ENCODE data around the gene SNCA.

The SNCA gene

DNA sequence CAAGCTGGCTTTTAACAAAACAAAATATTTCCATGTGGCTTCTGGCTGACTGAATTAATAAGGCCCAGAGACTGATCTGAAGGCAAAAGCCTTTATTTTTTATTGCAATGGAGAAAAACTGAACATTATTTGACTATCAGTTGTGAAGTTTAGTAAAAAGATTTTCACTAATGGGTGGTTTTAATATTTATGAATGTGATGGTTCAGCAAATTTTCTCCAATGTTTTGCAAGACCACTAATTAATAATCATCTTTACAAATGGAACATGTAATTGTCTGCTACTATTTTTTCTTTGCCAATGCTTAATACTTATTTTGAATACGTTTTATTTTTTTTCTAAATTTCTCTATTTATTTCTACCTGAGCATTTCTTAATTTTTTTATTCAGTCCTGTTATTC is 90.6 kb downstream of the SNCA start:
- Mint-ChIP-seq H3K4me1 (no peaks in the 10 kb centered on the region), H3K36me3 (no peaks in the 10 kb centered on the region), H3K9me3 (no peaks in the 10 kb centered on the region), H3K27ac (no peak overlapping the region), H3K27me3 (peaks cover 3% of the 10 kb centered on the region), H3K4me3 (no peak overlapping the region)

- Mint-ChIP-seq H3K4me3 (no peak overlapping the region), H3K27ac (no peak overlapping the region), H3K4me1 (no peaks in the 10 kb centered on the region)
These were observed 91.3 kb downstream of the SNCA start for GRCh38 chr4:89745708-89746107.

DNA sequence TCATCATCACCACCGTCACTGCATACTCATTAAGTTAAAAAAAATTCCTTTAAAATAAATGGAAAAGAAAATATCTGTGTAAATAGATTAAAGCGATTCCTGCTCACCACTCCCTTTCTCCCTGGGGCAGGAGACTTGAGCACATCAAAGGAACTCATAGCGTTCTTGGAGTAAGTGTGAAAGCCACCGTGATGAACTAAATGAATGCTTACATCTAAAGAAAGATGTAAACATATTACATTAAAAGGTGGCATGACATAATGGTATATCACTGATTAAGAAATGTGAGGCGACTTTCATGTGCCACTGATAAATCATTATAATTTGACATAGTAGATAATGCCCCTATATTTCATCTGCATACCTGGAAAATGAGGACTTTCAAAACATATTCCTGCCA is 92.0 kb downstream of the SNCA start:
- no peaks in the 10 kb centered on the region for H3K9me3 Mint-ChIP-seq
- H3K27me3 Mint-ChIP-seq = peaks cover 3% of the 10 kb centered on the region
- H3K36me3 Mint-ChIP-seq = no peaks in the 10 kb centered on the region
- no peaks in the 10 kb centered on the region for H3K4me1 Mint-ChIP-seq
- H3K27ac Mint-ChIP-seq = no peak overlapping the region
- no peak overlapping the region for H3K4me3 Mint-ChIP-seq

More at GRCh38 chr4:89745708-89746107, 91.3 kb downstream of the SNCA start:
- H3K9me3 Mint-ChIP-seq = no peaks in the 10 kb centered on the region
- H3K36me3 Mint-ChIP-seq = no peaks in the 10 kb centered on the region
- H3K27me3 Mint-ChIP-seq = peaks cover 3% of the 10 kb centered on the region

DNA sequence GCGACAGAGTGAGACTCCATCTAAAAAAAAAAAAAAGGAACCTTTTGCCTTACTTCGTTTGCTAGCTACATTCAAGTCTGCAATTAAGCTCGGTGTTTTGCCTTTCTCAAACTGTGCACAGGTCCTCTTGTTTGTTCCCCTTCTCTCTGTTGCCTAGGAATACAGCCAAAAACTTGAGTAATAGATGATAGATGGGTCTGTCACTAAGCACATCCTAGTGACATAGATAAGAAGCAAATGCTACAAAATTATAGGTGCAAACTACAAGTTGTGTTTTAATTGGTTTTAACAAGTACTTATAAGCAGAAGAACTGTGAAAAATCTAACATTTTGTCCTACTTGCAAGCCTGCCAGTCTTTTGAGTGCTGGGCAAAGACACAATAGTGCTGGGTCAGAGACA is 95.2 kb downstream of the SNCA start:
- peaks cover 6% of the 10 kb centered on the region for H3K27me3 Mint-ChIP-seq
- no peaks in the 10 kb centered on the region for H3K36me3 Mint-ChIP-seq
- H3K9me3 Mint-ChIP-seq = peaks cover 5% of the 10 kb centered on the region
- H3K27ac Mint-ChIP-seq = no peak overlapping the region
- no peak overlapping the region for H3K4me3 Mint-ChIP-seq
- no peaks in the 10 kb centered on the region for H3K4me1 Mint-ChIP-seq

DNA sequence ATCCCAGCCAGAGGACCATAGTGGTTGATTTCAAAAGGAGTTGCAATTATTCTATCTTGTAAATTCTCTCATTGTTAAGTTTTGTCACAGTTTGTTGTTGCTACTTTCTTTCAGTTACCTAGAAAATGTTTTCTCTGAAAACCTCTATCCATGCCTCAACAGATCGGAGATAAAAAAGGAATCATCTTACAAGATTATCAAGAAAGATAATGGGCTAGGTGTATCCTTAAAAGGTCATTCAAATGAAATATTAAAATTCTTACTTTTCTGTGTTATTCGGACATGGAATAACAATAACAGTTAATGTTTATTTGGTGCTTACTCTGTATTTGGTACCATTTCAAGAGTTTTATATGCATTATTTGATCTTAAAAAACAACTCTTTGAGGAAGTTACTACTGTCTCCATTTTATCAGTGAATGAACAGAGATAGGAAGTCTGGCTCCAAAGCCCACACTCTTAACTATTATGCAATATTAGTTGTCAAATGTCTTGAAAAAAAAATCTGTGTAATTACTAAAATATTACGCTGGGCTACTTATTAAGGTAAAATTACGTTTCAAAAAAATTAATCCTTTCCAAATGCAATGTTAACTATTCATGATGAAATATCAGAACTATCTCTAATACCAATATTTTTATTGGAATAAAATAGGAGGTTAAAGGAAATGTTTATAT is 97.5 kb downstream of the SNCA start:
- Mint-ChIP-seq H3K27me3 (peaks cover 4% of the 10 kb centered on the region), H3K4me1 (no peaks in the 10 kb centered on the region), H3K4me3 (no peak overlapping the region), H3K9me3 (peaks cover 5% of the 10 kb centered on the region), H3K36me3 (no peaks in the 10 kb centered on the region), H3K27ac (no peak overlapping the region)

DNA sequence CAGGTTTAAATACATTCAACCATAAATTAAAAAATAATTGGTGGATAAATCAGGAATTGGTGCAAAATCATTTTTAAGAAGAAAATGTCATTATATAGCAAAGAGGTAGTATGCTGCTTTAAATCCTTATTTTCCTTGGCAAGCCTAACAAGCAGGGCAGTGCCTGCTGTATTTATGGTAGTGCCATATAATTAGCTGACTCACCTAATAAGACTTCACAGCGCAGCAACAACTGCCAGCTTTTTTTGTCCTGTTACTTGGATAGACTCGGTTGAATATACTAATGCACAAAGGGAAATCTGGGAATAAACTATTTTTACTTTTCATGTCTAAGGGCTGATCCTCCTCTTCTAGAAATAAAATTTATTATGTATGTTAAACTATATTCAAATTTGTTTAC is 99.1 kb downstream of the SNCA start:
- Mint-ChIP-seq H3K27me3 (peaks cover 2% of the 10 kb centered on the region), H3K4me1 (no peaks in the 10 kb centered on the region), H3K36me3 (no peaks in the 10 kb centered on the region), H3K27ac (no peak overlapping the region), H3K9me3 (peaks cover 5% of the 10 kb centered on the region), H3K4me3 (no peak overlapping the region)

- H3K27me3 Mint-ChIP-seq = peaks cover 2% of the 10 kb centered on the region
- no peaks in the 10 kb centered on the region for H3K36me3 Mint-ChIP-seq
- no peak overlapping the region for H3K4me3 Mint-ChIP-seq
- H3K9me3 Mint-ChIP-seq = no peaks in the 10 kb centered on the region
- H3K27ac Mint-ChIP-seq = no peak overlapping the region
- H3K4me1 Mint-ChIP-seq = no peaks in the 10 kb centered on the region
These were observed 103.0 kb downstream of the SNCA start for GRCh38 chr4:89733946-89734345.

GRCh38 chr4:89727238-89727637 is 109.7 kb downstream of the SNCA start:
- Mint-ChIP-seq H3K4me1 (no peaks in the 10 kb centered on the region), H3K27me3 (peaks cover 3% of the 10 kb centered on the region), H3K36me3 (no peaks in the 10 kb centered on the region), H3K9me3 (no peaks in the 10 kb centered on the region), H3K27ac (no peak overlapping the region), H3K4me3 (no peak overlapping the region)

DNA sequence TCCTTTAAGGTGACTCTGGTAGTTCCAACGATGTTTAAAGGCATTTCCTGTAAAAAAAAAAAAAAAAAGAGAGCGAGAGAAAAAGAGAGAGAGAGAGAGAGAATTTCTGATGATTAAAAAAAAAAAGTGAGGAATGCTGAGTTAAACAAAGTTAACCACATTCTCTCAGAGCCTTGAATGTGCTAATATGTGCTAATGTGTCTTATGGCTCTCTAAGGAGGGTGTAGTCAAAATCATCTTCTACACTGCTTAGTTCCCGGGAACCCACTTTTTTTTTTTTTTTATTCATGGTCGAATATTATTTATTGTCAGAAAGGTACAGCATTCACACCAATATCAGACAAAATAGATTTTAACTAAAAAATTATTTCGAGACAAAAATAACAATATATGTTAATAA is 111.7 kb downstream of the SNCA start:
- peaks cover 3% of the 10 kb centered on the region for H3K27me3 Mint-ChIP-seq
- no peaks in the 10 kb centered on the region for H3K36me3 Mint-ChIP-seq
- H3K4me1 Mint-ChIP-seq = no peaks in the 10 kb centered on the region

GRCh38 chr4:89724716-89725115 is 112.2 kb downstream of the SNCA start:
- no peaks in the 10 kb centered on the region for H3K4me1 Mint-ChIP-seq
- no peak overlapping the region for H3K4me3 Mint-ChIP-seq
- no peaks in the 10 kb centered on the region for H3K9me3 Mint-ChIP-seq
- H3K27ac Mint-ChIP-seq = no peak overlapping the region
- no peaks in the 10 kb centered on the region for H3K36me3 Mint-ChIP-seq
- peaks cover 3% of the 10 kb centered on the region for H3K27me3 Mint-ChIP-seq

More for the DNA sequence above, 111.7 kb downstream of the SNCA start:
- Mint-ChIP-seq H3K9me3 (no peaks in the 10 kb centered on the region), H3K4me3 (no peak overlapping the region), H3K27ac (no peak overlapping the region)

DNA sequence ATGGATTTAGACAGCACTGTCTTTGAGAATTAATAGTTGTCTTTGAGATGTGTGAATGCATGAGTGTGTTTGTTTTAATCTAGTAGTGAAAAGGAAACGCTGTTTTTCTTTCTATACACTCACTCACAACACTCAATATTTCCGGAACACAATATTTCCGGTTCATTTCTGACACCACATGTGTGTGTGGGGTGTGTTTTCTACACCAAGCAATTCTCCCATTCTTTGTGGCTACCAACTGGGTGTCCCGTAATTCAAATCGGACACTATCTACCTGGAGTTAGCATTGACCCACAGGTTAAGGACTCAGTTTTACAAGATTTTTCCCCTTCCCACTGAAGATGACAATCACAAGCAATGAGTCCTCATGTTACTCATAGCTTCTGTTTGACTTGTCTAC is 113.9 kb downstream of the SNCA start:
- Mint-ChIP-seq H3K9me3 (no peaks in the 10 kb centered on the region), H3K27me3 (peaks cover 3% of the 10 kb centered on the region), H3K27ac (no peak overlapping the region), H3K4me1 (no peaks in the 10 kb centered on the region), H3K4me3 (no peak overlapping the region), H3K36me3 (no peaks in the 10 kb centered on the region)

DNA sequence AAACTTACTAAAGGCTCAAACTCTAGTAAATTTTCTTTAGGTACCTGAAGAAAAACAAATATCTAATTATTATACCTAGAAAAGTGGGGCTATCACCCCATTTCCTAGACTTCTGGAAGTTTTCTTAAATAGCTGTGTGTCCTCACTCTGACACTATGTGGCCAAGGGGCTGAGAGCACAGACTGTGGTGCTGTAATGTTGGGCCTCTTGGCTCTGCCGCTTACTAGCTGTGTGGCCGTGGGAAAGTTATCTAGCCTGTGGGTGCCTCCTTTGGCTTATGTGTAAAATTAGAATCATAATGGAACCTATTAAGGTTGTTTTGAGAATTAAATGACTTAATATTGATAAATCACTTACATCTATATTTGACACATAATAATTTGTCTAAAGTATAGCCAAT is 114.4 kb downstream of the SNCA start:
- H3K9me3 Mint-ChIP-seq = no peaks in the 10 kb centered on the region
- no peaks in the 10 kb centered on the region for H3K4me1 Mint-ChIP-seq
- H3K4me3 Mint-ChIP-seq = no peak overlapping the region
- H3K27me3 Mint-ChIP-seq = peaks cover 3% of the 10 kb centered on the region
- no peaks in the 10 kb centered on the region for H3K36me3 Mint-ChIP-seq
- H3K27ac Mint-ChIP-seq = no peak overlapping the region

DNA sequence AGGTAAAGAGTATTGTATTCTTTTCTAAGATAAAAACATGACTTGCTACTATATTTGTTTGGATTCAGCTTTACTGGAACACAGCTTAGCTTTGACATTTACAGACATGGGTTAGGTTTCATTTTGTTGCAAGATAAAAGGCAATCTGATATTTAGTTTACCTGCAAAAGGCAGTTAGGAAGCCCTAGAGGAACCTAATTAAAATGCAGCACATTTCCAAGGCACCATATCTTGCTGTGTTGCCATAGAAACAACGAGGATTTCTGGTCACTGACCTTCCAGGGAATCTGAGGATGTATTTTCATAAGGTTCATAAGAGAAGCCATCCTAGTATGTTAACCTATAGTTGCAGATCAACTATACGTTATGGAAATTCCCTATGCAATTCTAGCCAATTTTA is 116.0 kb downstream of the SNCA start:
- H3K4me3 Mint-ChIP-seq = no peak overlapping the region
- H3K4me1 Mint-ChIP-seq = no peaks in the 10 kb centered on the region
- H3K27ac Mint-ChIP-seq = no peak overlapping the region
- H3K9me3 Mint-ChIP-seq = no peaks in the 10 kb centered on the region
- no peaks in the 10 kb centered on the region for H3K36me3 Mint-ChIP-seq
- H3K27me3 Mint-ChIP-seq = peaks cover 3% of the 10 kb centered on the region

GRCh38 chr4:89719536-89720090 is 117.3 kb downstream of the SNCA start:
- H3K27me3 Mint-ChIP-seq = peaks cover 3% of the 10 kb centered on the region
- no peaks in the 10 kb centered on the region for H3K4me1 Mint-ChIP-seq
- H3K27ac Mint-ChIP-seq = no peak overlapping the region
- H3K4me3 Mint-ChIP-seq = no peak overlapping the region
- H3K36me3 Mint-ChIP-seq = no peaks in the 10 kb centered on the region
- H3K9me3 Mint-ChIP-seq = no peaks in the 10 kb centered on the region

DNA sequence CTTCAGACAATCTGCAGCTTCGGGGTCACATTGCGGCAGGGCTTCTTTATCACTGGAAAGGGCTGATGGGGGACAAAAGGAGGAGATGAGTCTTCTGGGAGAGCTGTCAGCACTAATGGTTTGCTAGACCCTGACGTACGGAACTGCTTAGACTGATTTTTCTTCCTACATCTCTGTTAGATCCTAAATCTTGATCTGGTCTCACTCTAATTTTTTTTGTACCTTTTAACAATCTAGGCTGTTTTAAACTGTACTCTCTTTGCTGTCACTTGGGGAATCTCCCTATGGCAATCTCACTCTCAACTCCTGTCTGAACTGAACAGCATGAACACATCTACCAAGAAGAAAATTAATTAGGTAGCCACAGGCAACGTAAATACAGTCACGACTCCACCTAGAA is 120.1 kb downstream of the SNCA start:
- Mint-ChIP-seq H3K9me3 (no peaks in the 10 kb centered on the region), H3K27ac (no peak overlapping the region), H3K36me3 (no peaks in the 10 kb centered on the region), H3K4me1 (no peaks in the 10 kb centered on the region), H3K27me3 (no peaks in the 10 kb centered on the region), H3K4me3 (no peak overlapping the region)

DNA sequence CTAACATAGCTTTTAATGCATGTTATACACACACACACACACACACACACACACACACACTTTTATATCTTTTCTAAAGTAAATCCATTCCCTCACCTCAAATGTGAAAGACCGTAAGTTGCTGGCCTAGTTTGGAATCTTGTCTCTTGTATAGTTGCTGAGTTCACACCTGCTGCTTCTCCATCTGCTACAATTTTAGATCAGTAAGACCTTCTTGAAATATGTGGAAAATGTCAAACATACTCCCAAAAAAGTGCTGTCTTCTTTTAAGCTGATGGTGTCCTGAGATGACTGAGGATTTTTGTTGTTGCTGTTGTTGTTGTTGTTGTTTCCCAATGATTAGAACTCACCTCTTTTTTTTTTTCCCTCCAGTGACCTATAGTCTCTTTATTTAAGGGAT is 121.3 kb downstream of the SNCA start:
- no peak overlapping the region for H3K4me3 Mint-ChIP-seq
- H3K36me3 Mint-ChIP-seq = no peaks in the 10 kb centered on the region
- no peaks in the 10 kb centered on the region for H3K27me3 Mint-ChIP-seq
- no peaks in the 10 kb centered on the region for H3K4me1 Mint-ChIP-seq
- no peaks in the 10 kb centered on the region for H3K9me3 Mint-ChIP-seq
- no peak overlapping the region for H3K27ac Mint-ChIP-seq

DNA sequence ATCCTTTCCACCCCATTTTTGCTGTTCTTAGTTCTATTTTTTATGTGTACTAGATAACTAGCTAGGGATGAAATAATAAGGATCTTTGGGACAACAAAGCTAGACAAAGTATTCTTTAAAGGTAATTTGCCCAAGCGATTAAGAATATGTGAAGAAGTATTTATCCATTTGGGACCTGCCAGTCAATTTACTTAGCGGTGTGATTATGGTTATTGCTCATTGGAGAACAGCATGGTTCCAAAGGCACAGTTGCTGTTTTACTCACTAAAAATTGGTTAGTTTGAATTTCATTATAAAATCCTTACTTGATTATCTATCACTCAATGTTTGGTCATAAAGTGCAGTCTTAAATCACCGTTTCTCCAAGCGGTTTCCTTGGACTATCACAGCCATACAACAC is 124.1 kb downstream of the SNCA start:
- H3K4me3 Mint-ChIP-seq = no peak overlapping the region
- H3K4me1 Mint-ChIP-seq = no peaks in the 10 kb centered on the region

More for the DNA sequence above, 124.1 kb downstream of the SNCA start:
- Mint-ChIP-seq H3K9me3 (no peaks in the 10 kb centered on the region), H3K36me3 (no peaks in the 10 kb centered on the region), H3K27me3 (no peaks in the 10 kb centered on the region), H3K27ac (no peak overlapping the region)
